ENCODE data around the gene TFF1. TPM values are rescaled to one million over a fixed set of nuclear protein-coding genes. Genes with fewer than 3 reads are reported as not detected.

Gene TFF1
- total RNA-seq, 1 donor from 2014 or later: not detected

- H3K27ac Mint-ChIP-seq (ENCODE audit: unreplicated experiment): no peak overlapping the region
- no peaks in the 10 kb centered on the region for H3K36me3 Mint-ChIP-seq (ENCODE audit: low read depth)
- H3K9me3 Mint-ChIP-seq: peaks cover 4% of the 10 kb centered on the region
- no peak for DNase-seq (ENCODE audit: low read depth, low spot score)
- TF ChIP-seq CTCF (conservative IDR thresholded peaks at IDR 0.05): no peak
- H3K4me1 Mint-ChIP-seq: peaks cover 22% of the 10 kb centered on the region
- H3K27me3 Mint-ChIP-seq (ENCODE audit: low read depth): no peaks in the 10 kb centered on the region
- no peak overlapping the region for H3K4me3 Mint-ChIP-seq
These were observed 24.4 kb downstream of the TFF1 start for GRCh38 chr21:42341776-42342542.

- TF ChIP-seq CTCF (conservative IDR thresholded peaks at IDR 0.05): no peak
- Mint-ChIP-seq H3K27ac (ENCODE audit: unreplicated experiment) (no peak overlapping the region), H3K4me1 (peaks cover 30% of the 10 kb centered on the region), H3K27me3 (ENCODE audit: low read depth) (no peaks in the 10 kb centered on the region), H3K36me3 (ENCODE audit: low read depth) (no peaks in the 10 kb centered on the region), H3K4me3 (no peak overlapping the region), H3K9me3 (peaks cover 4% of the 10 kb centered on the region)
- DNase-seq (ENCODE audit: low read depth, low spot score): no peak
These were observed 25.9 kb downstream of the TFF1 start for GRCh38 chr21:42340187-42341050.

- no peak for TF ChIP-seq CTCF (conservative IDR thresholded peaks at IDR 0.05)
- H3K27ac Mint-ChIP-seq (ENCODE audit: unreplicated experiment): no peak overlapping the region
- H3K36me3 Mint-ChIP-seq (ENCODE audit: low read depth): no peaks in the 10 kb centered on the region
- H3K4me3 Mint-ChIP-seq: no peak overlapping the region
- DNase-seq (ENCODE audit: low read depth, low spot score): no peak
- no peaks in the 10 kb centered on the region for H3K27me3 Mint-ChIP-seq (ENCODE audit: low read depth)
- H3K9me3 Mint-ChIP-seq: peaks cover 4% of the 10 kb centered on the region
- H3K4me1 Mint-ChIP-seq: peaks cover 17% of the 10 kb centered on the region
These were observed 27.3 kb downstream of the TFF1 start for GRCh38 chr21:42338729-42339715.

- H3K4me1 Mint-ChIP-seq: peaks cover 17% of the 10 kb centered on the region
- H3K27ac Mint-ChIP-seq (ENCODE audit: unreplicated experiment): no peak overlapping the region
- peak; percentile 65 for DNase-seq (ENCODE audit: low read depth, low spot score)
These were observed 28.3 kb downstream of the TFF1 start for GRCh38 chr21:42337830-42338728.

More at GRCh38 chr21:42337830-42338728, 28.3 kb downstream of the TFF1 start:
- Mint-ChIP-seq H3K27me3 (ENCODE audit: low read depth) (no peaks in the 10 kb centered on the region), H3K4me3 (no peak overlapping the region), H3K36me3 (ENCODE audit: low read depth) (no peaks in the 10 kb centered on the region), H3K9me3 (peaks cover 4% of the 10 kb centered on the region)
- peak; percentile 69 for TF ChIP-seq CTCF (conservative IDR thresholded peaks at IDR 0.05)
